Germinal center (tissue), 1 donor: Measurements from ENCODE around the gene ZNF473.
"Not testable (repeated sequence)": the region's sequence is repeated elsewhere in the genome, so short reads cannot be mapped to it uniquely, and the experiment has no call there.

Source experiments
- DNase-seq: peaks from one replicate; pipeline ENCODE4 v3.0.0; 2012; ENCODE audit warnings: mixed read lengths, low spot score

ZNF473 gene

DNA sequence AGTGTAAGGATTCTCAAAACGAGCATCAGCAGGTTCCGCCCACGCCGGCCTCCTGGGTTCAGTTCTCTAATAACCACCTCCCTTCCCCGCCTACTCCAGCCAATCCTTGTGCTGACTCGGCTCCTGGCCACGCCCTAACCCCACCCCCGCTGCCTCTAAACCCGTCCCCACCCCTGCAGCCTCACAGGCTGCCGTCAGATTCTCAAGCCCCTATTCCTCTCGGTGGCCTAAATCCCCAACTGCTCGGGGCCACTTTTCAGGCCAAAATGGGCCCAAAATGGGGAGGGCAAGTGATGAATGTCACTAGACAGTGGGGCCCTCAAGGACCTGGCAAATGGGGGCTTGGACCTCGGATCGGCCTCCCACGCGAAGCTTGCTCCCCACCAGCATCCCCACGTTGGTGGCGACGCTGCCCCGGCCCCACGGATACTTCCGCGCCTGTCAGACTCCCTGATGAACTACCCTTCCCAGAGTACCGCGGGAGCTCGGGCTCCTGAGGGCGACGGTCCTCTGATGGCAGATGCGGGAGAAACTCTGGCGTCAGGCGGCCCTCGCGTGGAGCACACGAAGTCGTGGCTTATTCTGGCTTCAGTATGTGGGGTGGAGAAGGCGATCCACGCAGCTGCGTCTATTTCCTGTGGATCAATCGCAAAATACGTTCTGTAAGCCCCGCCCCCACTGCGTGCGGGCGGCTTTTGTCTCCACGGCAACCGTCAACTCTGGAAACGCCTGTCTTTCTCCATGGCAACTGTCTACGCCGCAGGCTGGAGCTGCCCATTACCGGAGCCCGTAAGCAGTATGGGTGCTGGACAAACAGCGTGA lies 24.8 kb downstream of the ZNF473 start:
- peak; percentile 95 for DNase-seq

DNA sequence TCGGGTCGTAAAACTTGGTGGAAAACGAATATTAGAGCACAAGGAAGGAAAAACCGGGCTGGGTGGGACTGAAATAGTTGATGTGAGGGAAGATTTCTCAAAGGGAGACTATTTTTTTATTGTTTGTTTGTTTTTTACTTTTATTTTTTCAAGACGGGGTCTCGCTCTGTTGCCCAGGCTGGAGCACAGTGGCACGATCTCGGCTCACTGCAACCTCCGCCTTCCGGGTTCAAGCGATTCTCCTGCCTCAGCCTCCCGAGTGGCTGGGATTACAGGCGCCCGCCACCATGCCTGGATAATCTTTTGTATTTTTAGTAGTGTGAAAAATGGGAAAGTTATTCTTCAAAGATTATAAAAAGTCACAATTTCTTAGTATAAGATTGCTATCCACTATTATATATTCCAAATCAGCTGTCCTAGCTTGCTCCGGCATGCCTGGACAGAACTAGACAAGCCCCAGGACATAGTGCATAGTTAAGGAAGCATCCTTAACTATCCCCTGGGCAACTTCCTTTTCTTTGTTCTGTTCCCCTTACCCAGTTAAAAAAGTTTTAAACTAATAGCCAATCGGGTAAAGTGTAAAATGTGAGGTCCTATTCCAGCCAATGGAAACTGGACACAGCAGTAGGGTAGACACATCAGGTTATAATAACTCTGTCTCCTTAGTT lies 25.6 kb downstream of the ZNF473 start:
- DNase-seq = not testable (repeated sequence)

DNA sequence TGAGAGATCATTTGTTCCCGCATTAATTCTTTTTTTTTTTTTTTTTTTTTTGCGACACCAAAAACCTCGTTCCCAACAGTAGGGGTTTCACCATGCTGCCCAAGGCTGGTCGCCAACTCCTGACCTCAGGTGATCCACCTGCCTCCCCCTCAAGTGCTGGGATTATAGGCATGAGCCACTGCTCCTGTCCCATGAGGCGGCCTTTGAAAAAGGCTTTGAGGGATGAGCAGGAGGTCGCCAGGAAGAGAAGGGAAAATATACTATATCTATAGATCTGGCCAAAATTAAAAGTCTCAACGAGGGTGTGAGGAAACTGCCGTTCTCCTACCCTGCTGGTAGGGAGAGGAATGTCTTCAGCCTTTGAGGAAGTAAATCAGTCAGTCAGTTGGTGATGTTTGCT lies 26.2 kb downstream of the ZNF473 start:
- DNase-seq = no peak

DNA sequence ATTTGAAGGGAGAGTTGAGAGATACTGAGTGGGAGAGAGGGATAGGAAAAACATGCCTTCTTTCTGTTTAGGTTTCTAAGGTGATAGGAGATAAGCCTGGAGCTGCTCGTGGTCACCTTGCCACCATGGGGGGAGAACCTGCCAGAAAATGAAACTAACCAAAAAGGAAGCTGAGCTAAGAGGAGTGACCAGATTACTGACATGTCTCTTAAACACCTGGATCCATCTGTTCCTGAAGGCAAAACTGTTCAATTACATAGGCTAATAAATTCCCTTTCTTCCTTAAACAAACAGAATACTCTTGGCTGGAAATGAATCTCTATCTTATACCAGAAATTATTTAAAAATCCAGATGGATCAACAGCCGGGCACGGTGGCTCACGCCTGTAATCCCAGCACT lies 27.3 kb downstream of the ZNF473 start:
- no peak for DNase-seq

DNA sequence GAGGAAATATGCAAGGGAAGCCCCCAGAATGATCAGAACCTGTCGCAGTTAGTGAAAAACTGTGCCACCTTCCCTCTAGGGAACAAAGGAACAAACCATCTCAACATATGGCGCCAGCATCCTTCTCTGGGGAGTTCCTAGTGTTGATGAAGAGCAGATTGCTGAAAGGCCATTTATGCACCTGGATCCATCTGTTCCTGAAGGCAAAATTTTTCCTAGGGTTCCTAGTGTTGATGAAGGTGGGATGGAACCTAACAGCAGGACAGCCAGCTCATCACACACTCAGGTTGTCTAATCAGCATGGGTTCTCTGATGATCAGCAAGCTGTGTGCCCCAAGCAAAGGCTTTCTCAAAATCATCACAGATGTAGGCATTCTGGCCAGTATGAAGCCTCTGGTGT lies 32.6 kb downstream of the ZNF473 start:
- no peak for DNase-seq

DNA sequence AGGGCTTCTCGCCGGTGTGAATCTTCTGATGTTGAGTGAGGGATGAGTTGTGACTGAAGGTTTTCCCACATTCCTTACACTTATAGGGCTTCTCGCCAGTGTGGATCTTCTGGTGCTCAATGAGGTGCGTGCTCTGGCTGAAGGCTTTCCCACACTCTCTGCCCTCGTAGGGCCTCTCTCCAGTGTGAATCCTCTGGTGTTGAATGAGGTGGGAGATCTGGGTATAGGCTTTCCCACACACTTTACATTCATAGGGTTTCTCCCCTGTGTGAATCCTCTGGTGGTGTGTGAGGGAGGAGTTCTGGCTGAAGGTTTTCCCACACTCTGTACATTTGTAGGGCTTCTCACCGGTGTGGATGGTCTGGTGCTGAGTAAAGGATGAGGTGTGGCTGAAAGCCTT lies 33.2 kb downstream of the ZNF473 start:
- DNase-seq = no peak

DNA sequence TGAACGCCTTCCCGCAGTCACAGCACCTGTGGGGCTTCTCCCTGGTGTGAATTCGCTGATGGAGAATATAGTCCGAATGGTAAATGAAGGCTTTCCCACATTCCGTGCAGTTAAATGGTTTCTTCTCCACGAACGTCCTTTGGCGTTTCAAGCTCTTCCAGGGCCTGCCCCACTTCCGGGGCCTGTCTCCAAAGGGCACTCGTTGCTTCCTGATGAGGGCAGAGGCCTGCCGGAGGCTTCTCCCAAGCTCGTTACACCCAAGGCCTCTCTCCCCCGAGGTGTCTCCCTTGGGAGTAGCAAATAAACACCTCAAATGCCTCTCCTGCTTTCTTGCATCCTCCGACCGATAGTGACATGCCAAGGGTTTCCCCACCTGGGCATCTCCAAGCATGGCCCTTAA lies 34.3 kb downstream of the ZNF473 start:
- no peak for DNase-seq

DNA sequence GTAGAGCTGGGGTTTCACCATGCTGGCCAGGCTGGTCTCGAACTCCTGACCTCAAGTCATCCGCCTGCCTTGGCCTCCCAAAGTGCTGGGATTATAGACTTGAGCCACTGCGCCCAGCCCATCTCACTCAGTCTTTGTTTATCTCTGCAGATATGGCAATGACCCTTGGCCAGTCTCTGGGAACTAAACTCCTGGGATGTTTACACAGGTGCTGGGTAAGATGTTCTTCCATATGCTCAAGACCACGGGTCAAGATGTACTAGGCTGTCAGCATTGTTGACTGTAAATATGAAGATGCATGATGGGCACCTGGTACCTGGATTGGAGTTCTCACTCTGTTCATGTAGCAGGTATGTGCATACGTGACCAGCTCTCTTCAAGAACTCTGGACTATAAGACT lies 35.8 kb downstream of the ZNF473 start:
- no peak for DNase-seq

DNA sequence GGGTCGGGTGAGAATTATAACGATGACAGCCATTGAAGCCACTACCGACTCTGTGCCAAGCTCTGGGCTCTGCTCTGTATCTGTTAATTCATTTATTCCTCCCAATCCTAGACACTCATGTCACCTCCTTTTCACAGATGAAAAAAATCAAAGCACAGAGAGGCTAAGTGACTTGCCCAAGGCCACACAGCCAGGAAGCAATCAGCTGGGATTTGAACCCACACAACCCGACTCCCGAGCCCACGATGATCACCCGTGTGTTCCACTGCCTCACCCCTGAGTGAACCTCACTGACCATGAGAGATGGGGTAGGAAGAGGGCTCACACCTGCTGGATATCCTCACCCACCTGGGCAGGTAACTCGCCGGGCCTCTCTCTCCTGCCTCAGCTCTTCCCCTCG lies 40.1 kb downstream of the ZNF473 start:
- DNase-seq = no peak

DNA sequence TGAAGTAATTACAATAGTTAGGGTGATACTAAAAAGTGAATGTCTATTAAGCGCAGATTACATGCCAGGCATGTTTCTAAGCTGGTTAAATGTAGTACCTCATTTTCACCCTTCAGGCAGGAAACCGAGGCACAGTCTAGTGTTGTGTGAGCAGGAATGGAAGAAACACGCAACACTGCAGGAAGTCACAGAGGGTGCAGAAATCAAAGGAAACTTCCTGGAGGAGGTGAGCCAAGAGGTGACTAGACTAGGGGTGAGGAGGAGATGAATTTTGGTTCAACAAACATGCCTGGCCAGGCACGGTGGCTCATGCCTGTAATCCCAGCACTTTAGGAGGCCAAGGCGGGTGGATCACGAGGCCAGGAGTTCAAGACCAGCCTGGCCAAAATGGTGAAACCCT lies 41.8 kb downstream of the ZNF473 start:
- DNase-seq = no peak

DNA sequence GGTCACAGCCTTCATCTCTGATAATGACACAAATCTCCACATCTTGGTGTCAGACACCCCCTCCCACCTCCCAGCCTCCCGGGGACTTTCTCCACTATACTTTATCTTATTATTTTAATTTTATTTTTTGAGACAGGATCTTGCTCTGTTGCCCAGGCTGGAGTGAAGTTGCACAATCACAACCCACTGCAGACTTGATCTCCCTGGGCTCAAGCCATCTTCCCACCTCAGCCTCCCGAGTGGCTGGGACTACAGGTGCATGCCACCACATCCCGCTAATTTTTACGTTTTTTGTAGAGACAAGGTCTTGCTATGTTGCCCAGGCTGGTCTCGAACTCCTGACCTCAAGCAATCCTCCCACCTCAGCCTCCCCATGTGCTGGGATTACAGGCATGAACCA lies 42.6 kb downstream of the ZNF473 start:
- not testable (repeated sequence) for DNase-seq

DNA sequence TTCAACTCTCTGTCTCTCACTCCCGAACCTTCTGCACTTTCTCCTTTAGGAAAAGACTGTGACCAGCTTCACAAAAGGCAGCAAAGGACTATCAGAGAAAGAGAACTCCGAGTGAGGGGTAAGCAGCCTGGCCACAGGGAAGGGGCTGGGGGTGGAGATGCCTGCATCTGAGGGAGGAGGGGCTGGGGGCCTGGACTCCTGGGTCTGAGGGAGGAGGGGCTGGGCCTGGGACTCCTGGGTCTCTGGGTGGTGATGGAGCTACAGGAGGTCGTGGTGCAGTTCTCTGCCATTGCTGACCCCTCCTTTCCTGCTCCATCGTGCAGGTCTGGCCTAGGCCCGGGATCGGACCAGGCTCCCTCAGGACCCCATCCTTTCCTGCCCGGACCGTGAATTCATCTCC lies 49.3 kb downstream of the ZNF473 start:
- DNase-seq = not testable (repeated sequence)

DNA sequence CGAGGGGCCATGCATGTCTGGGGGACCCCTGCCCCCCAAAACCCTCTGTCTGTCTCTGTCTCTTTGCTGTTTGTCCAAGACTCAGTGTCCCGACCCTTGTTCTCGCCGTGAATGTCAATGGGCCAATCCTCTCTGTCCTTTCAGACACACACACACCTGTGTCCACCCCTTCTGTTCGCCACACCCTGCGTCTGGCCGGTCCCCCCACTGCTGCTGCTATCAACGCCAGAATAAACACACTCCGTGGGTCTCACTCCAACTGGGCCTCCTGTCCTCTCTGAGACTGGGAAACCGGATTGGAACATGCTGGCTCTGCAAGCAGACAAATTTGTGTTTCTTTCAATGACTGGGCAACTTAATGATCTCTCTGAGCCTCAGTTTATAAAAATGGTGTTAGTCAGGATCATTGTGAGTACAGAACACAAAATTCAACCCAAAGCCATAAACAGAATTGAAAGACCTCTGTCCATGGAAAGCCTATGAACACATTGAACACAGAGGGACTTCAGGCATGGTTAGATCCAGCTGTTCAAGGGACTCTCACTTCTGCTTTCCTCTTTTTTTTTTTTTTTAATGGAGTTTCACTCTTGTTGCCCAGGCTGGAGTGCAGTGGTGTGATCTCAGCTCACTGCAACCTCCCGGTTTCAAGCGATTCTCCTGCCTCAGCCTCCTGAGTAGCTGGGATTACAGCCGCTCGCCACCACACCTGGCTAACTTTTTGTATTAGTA lies 50.0 kb downstream of the ZNF473 start:
- DNase-seq = not testable (repeated sequence)

DNA sequence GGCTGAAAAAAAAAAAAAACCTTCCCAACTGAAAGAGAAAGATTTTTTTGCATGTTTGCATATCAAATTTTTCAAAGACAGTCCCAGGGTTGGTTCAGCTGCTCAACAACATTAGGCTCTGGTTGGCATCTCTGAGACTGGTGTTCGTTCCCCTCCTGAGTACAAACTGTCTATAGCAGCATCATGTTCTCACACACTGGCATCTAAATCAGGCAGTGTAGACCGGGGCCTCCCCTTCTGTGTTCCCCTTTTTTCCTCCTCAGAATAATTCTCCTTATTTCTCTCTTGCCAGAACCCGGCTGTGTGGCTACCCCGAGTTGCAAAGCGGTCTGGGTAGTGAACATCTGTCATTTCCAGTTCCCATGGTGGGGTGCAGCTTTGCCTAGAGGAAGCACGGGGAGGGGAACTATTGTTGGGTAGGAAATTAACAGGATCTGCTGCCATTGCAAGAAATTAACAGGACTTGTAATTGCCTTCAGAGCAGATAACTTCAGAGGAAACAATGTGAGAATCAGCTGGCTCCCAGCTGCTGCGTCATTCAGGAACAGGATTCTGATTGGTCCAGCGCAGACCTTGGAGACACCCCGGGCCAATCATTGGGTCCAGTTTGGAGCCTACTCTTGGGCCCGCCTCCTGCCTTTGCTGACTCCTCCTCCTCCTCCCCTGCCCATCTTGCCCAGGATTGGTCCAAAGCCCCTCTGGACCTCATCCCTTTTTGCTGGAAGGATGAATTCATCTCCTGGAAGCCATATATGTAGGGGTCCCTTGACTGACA lies 51.0 kb downstream of the ZNF473 start:
- not testable (repeated sequence) for DNase-seq

DNA sequence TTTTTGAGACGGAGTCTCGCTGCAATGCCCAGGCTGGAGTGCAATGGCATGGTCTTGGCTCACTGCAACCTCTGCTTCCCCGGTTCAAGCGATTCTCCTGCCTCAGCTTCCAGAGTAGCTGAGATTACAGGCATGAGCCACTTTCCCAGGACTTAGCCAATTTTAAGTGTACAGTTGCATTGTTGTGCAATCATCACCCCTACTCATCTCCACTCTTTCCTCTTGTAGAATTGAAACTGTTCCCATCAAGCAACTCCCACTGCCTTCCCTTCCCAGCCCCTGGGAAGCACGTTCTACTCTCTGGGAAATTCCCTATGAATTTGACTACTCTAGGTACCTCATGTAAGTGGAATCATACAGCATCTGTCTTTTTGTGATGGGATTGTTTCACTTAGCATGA lies 53.2 kb downstream of the ZNF473 start:
- not testable (repeated sequence) for DNase-seq

DNA sequence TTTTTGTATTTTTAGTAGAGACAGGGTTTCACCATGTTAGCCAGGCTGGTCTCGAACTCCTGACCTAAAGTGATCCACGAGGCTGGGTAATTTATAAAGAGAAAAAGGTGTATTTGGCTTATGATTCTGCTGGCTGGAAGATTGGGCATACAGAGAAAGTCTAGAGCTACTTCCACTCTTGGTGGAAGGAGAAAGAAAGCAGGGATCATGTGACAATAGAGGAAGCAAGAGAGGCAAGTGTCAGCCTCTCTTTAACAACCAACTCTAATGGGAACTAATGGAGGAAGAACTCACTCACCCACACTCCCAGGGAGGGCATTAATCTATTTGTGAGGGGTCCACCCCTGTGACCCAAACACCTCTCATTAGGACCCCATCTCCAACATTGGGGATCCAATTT lies 58.6 kb downstream of the ZNF473 start:
- not testable (repeated sequence) for DNase-seq

DNA sequence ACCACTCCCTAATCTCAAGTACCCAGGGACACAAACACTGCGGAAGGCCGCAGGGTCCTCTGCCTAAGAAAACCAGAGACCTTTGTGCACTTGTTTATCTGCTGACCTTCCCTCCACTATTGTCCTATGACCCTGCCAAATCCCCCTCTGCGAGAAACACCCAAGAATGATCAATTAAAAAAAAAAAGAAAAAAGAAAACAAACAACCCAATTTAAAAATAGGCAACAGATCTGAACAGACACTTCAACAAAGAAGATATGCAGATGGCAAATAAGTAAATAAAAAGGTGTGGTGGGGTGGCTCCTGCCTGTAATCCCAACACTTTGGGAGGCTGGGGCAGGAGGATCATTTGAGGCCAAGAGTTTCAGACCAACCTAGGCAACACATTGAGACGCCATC lies 61.3 kb downstream of the ZNF473 start:
- not testable (repeated sequence) for DNase-seq

DNA sequence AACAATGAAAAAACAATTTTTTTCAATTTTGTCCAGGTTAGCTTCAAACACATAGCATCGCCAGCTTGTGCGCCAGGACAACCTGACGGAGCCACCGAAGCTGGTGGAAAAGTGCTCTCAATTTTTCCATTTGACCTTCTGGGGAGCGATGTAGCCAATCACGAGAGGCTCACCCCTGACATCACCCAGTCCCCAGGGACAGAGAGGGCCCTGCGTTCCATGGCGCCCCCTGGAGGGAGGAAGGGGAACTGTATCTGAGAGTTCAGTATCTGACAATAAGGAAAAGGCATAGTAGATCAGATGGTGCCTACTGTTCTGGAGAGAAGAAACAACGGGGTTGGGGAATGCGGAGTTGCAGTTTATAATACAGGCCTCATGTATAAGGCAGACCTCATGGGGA lies 64.9 kb downstream of the ZNF473 start:
- not testable (repeated sequence) for DNase-seq

DNA sequence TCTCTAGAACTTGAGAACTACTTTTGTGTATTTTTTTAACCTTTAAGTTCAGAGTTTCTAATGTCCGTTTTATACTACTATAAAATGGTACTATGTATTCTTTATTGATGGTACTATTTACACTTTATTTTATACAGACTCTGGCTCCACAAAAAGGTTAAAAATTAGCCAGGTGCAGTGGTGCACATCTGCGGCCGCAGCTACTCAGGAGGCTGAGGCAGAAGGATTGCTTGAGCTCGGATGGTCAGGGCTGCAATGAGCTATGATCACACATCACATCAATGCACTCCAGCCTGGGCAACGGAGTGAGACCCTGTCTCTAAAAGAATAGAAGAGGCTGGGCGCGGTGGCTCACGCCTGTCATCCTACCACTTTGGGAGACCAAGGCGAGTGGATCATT lies 66.0 kb downstream of the ZNF473 start:
- DNase-seq = not testable (repeated sequence)

DNA sequence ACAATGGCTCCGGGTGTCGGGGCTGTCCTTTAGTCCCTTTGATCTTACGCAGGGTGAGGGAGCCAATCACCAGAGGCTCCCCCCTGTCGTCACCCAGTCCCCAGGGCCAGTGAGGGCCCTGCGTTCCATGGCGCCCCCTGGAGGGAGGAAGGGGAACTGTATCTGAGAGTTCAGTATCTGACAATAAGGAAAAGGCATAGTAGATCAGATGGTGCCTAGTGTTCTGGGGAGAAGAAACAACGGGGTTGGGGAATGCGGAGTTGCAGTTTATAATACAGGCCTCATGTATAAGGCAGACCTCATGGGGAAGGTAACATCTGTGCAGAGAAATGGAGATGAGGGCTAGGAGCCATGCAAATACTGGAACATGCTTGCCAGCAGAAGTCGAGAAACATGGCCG lies 66.8 kb downstream of the ZNF473 start:
- DNase-seq = not testable (repeated sequence)

DNA sequence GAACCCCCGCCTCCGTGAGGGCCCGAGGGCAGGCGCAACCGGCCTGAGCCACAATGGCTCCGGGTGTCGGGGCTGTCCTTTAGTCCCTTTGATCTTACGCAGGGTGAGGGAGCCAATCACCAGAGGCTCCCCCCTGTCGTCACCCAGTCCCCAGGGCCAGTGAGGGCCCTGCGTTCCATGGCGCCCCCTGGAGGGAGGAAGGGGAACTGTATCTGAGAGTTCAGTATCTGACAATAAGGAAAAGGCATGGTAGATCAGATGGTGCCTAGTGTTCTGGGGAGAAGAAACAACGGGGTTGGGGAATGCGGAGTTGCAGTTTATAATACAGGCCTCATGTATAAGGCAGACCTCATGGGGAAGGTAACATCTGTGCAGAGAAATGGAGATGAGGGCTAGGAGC lies 72.1 kb downstream of the ZNF473 start:
- not testable (repeated sequence) for DNase-seq

DNA sequence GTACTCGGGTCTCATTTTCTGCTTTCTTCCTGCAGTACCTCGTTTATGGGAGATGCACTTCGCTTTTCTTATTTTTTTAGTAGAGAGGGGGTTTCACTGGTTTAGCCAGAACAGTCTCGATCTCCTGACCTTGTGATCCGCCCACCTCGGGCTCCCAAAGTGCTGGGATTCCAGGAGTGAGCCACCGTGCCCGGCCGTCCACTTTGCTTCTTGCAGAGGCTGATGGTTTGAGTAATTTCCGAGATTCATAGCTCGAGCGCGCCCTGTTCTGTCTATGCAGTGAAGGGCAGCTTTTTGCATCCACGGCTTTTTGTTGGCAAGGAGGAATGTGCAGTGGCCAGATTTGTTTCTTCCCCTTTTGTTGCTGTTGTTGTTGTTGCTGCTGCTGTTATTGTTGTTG lies 73.1 kb downstream of the ZNF473 start:
- DNase-seq = not testable (repeated sequence)
